HG03064 (cell line): ENCODE data around the gene SLC12A8.
A peak's percentile ranks its signal among the peaks of the same experiment; 100 is the strongest.

Source experiments
- ATAC-seq: cut with Tn5 transposase; IDR thresholded peaks from one replicate; pipeline ENCODE4 v1.9.1; 2021; ENCODE audit warnings: low read depth; ENCODE audit not compliant: unreplicated experiment

The SLC12A8 gene

DNA sequence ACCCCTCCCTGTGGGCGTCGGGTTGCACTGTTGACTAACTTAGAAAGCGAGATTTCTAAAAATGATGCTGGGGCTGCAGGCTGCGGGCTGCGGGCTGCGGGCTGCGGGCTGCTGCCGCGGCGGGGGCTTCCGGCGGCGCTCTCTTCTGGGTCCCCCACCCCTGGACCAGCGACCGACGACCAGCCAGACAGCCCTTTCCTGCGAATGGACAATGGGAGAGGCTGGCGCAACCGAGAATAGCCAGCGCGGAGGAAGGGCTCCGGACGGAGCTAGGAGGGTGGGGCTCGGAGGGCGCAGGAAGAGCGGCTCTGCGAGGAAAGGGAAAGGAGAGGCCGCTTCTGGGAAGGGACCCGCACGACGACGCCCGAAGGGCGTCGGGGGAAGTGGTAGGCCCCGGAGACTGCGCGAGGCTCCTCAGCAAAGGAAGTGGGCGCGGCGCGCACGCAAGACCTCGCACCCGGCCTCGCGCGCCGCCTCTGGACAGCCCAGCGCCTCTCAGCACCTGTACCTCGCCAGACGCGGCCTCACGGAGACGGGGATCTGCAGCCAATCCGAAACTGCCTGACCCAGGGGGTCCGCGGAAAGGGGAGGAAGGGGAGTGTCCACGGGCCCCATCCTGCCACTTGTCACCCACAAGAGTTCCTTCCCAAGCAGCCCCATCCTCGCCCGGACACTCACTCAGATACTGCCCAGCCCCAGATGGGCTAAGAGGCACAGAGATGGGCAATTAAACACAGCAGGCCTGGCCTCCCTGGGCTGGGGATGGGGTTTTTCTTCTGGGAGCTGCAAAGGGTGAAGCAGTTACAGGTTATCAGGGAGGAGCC is 70.7 kb downstream of the SLC12A8 start:
- peak; percentile 60 for ATAC-seq

GRCh38 chr3:125140818-125141595 is 71.5 kb downstream of the SLC12A8 start:
- no peak for ATAC-seq

- no peak for ATAC-seq
These were observed 72.3 kb downstream of the SLC12A8 start for GRCh38 chr3:125140011-125140817.

GRCh38 chr3:125139386-125139785 is 73.2 kb downstream of the SLC12A8 start:
- no peak for ATAC-seq

- no peak for ATAC-seq
These were observed 75.1 kb downstream of the SLC12A8 start for GRCh38 chr3:125137358-125138033.

GRCh38 chr3:125136966-125137357 is 75.6 kb downstream of the SLC12A8 start:
- ATAC-seq = no peak

DNA sequence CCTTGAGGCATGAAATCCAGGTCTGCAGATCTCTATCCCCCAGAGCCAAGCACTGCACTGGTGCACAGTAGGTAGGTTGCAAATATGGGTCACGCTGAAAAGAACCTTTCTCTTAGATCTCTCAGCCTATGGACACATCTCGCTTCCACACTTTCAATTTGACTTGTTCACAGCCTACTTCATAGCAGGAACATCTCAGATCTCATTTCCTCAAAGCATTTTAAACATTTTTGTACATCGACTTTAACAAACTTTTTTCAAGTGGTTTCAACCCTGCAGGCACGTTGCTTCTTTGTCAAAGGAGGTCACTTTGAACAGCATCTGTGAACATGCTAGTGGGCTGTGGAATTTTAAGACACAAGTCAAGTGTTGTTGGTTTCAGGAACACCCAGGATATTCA is 76.0 kb downstream of the SLC12A8 start:
- no peak for ATAC-seq

GRCh38 chr3:125134952-125135351 is 77.6 kb downstream of the SLC12A8 start:
- ATAC-seq = no peak

DNA sequence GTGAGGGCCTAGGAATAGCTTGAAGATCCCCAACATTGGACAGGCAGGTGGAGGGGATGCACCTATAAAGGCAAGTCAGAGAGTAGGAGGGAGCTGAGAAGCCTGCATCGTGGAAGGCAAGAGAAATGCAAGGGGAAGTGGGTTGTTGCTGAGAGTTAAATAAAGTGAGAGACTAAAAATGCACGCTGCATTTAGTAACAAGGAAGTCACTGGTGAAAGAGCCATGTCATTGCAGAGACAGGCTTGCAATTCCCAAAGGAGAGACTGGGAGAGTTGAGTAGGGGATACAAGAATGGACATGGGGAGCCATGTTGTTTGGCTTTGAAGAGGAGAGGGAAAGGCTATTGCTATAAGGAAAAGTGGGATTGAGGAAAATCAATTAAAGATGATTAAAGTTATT is 79.7 kb downstream of the SLC12A8 start:
- ATAC-seq = no peak

DNA sequence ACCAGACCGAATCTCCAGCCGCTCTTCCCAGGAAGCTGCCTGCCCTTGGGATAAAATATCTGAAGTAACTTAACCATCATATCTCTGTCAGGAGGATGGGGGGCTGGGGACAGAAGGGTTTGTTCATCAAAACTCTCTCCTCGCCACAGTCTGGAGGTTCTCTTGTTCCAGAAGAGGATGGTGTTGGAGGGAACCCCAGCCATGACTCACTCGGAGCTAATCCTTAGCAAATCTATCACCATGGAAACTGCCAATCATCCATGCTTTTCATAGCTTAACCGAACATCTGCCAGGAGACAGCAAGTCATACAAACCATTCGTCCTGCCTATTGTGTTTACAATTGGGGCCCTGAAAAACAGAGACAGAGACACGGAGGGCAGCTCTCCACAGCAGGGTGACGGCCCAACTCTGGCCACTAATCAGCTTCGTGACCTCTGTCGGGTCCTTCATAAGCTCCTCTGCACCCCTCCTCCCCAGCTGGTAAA is 83.0 kb downstream of the SLC12A8 start:
- no peak for ATAC-seq

GRCh38 chr3:125128861-125129501 is 83.6 kb downstream of the SLC12A8 start:
- no peak for ATAC-seq

DNA sequence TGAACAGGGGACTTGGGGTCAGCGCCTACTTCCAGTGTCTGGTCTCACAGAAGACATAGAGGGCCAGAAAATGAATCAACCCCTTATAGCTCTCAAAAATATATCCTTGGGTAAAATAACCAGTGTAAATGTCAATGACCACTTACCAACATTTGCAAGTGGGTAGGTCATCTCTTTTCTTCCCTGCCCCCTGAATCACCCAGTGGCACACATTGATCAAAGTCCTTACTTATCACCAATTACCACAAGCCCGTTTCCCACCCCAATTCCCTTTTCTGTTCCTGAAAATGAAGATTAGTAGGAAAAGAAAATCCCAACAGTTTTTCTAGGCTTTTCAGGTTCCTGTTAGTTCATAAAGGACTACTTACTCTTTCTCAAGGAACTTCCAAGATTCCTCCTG is 86.2 kb downstream of the SLC12A8 start:
- ATAC-seq = no peak

GRCh38 chr3:125125821-125126245 is 86.7 kb downstream of the SLC12A8 start:
- ATAC-seq = no peak

GRCh38 chr3:125123451-125124305 is 88.9 kb downstream of the SLC12A8 start:
- no peak for ATAC-seq

DNA sequence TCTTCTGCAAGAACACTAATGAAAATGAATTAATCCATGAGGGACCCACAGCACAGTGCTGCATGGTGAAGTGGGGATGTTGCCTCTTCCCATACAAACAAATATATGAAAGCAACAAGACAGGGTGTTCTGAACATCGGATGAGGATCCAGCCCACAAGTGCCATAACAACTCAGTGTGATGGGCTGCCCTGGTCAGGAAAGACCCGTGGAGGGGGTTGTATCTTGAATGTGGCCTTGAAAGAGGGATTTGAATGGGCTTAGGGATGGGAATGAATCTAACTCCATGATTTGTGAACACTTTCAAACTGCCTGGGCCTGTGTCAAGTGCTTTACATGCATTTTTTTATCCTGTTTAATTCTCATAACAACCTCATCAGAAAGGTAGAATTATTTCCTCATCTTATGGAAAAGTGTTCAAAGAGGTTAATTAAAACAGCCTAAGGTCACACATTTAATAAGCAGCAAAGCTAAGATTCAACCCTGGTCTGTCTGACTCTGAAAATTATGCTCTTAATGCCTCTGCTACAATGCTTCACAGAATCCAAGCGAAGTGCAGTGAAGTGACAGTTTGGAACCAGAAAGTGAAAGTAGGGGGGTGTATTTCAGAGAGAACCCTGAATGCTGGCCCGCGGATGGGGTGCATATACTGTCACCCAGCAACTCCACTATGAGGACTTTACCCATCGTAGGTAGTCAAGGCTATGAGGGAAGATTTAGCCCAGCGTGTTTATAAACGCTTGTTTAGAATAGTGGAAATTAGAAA is 91.1 kb downstream of the SLC12A8 start:
- no peak for ATAC-seq

GRCh38 chr3:125120379-125121122 is 92.0 kb downstream of the SLC12A8 start:
- ATAC-seq = no peak

DNA sequence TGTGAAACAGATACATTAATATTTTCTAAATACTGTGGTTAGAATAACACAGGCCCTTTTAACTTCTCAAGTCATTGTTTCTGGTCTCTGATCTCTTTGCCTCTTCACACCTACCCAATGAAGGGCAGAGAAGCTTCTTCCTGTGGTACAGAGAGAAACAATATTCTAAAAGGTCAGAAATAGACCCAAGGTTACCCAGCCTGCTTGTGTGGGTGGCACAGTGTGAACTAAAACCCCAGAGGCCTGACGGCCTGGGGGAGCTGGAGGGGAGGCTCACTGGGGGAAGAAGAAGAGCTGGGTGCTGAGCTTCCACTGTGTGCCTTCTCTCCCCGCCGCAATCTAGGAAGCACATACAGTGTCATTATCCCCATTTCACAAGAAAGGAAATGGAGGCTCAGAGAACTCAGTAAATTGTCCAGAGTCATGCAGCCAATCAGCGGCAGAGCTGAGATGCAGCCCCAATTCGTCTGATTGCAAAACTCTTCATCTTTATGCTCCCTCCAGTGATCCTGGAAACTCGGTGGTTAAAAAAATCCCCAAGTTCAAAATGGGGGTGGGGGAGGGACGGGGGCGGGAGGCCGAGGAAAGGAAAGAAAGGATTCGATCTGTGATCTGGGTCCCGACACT is 92.7 kb downstream of the SLC12A8 start:
- peak; percentile 62 for ATAC-seq
